DMS53 treated with DMSO at 0.1 percent for 48 hours (cell line): ENCODE measurements around the gene ZNF670.
A peak's percentile ranks its signal among the peaks of the same experiment; 100 is the strongest.
"Not testable (repeated sequence)": the region's sequence is repeated elsewhere in the genome, so short reads cannot be mapped to it uniquely, and the experiment has no call there.

Experiments
- DNase-seq: peaks from one replicate; lab custom pipeline; 2025; ENCODE audit not compliant: unreplicated experiment; lab: John Stamatoyannopoulos, UW

Gene ZNF670

DNA sequence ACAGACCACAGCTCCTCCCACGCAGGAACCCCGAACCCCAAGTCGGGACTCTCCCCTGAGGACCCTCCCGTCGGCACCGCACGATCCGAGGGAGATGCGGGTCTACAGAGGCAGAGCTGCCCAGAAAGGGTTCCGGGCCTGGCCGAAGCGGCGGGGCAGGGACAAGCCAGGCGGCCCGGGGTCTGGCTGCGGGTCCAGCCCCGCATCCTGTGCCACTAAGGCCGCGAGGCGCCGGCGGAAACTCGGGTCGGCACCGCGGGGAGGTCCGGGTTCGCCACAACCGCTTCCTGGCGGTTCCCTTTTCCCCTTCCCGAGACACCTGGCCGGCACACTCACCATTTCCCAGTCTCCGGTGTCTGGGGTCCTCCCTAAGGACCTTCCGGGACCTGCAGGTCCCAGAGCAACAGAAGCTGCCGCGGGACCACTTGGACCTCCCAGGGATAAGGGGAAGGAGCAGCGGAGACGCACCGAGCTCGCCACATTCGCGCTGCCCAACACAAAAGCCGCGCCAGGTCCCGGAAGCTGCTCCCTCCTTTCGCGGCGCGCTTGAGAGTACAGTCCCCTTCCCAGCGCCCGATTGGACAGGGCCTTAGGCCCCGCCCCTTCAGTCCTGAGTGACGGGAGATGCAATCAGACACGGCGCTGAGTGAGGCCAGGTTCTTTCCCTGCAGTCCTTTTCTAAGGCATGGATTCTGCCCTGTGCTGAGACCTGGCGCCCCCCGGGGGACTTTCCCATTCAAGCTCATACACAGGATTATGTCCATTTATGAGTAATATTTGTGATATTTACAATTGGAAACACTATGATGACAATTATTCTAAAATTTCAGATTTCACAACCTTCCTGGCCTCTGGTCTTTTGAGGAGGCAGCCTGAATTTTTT lies at the start of gene ZNF670:
Gene ZNF670 (minus strand): TSS at position 554 of the 883 bp plus-strand sequence. CDS start 215 bp downstream, at position 339.
- peak; percentile 91 for DNase-seq

DNA sequence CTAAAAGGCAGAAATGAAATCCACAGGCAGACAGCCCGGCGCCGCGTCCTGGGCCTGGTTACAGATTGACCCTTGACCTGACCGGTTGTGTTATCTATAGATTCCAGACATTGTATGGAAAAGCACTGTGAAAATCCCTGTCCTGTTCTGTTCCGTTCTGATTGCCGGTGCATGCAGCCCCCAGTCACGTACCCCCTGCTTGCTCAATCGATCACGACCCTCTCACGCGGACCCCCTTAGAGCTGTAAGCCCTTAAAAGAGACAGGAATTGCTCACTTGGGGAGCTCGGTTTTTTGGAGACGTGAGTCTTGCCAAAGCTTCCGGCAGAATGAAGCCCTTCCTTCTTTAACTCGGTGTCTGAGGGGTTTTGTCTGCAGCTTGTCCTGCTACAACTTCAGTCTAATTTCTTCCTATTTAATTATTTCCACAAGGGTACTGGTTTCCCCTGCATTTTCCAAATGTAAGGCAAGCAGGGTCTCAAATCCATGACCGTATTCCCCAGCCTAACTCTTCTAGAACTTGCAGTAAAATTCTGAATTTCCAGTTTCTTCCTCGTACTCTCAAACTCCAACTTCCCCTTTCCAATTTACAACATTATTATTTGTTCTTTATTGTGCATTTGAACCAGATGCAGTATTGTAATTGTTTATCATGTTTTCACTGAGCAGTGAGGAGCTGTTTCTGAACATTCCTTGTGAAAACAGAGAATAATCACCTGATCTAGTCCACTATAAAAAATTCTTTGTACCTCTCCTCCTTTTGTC lies 49.1 kb upstream of the ZNF670 start:
- not testable (repeated sequence) for DNase-seq

DNA sequence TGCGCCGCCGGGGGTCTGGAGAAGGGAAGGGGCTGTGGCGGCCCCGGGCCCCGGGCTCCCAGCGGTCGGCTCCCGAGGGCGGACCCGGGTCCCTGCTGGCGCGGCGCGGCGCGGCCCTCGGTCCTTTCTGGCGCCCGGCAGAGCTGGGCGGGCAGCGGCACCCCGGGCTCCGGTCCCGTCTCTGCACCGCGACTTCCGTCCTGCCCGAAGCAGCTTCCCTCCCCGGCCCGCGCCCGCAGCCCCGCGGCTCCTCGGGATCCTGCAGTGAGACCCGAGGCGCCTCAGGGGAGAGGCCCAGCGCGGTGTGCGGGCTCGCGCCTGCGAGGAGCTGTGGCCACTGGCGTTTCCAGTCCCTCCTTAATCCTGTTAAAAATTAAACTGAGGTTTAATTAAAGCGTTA lies 48.0 kb upstream of the ZNF670 start:
- DNase-seq: not testable (repeated sequence)

DNA sequence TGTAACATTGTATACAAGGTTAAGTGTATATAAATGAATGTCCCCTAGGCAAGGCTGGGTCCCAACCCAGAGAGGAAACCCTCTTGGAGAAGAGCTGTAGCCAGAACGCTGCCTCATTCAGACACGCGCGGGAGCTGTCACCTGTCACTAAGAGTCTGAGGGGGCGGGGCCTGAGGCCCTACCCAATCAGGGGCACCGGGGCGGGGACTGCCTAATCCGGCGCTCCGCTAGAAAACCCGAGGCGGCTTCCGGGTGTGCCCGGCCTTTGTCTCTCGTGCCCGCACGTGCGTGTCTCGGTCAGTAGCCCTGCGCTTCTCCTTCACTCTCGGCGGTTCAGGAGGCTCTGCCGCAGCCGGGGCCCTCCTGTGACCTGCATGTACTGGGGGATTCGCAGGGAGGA lies 47.6 kb upstream of the ZNF670 start:
- DNase-seq: not testable (repeated sequence)

- no peak for DNase-seq
These were observed 42.8 kb upstream of the ZNF670 start for GRCh38 chr1:247121382-247121781.

- not testable (repeated sequence) for DNase-seq
These were observed 41.7 kb upstream of the ZNF670 start for GRCh38 chr1:247120408-247120668.

DNA sequence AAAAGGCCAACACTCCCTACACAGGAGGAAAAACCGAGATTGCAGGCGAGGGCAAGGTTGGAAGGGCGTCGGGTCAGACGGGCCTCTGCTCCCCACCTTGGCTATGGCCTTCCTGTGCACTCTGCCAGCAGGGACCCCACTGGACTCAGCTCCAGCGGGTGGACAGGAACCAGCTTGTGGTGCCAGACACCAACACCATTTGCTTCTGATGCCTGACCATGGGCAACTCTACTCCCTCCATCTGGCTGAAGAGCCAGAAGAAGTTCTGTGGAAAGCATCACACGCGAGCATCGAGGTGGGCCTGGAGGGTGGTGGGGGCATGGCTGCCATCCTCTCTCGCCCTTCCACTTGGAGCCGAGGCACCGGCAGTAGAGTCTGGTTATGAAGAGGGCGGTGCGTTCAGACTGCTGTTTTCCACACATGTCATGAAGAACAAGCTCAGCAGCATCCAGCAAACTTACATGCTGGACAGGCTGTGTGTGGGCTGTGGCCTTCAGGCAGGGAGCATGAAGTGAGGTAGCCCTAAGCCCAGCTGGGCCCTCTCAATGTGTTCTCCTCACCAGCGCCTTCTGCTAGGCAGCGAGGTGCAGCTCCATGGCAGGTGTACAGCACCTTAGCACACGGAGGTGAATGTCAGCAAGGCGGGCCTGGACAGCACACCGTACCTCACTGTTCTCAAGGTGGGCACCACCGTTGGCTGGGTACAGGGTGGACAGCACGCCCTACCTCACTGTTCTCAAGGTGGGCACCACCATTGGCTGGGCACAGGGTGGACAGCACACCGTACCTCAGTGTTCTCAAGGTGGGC lies 41.2 kb upstream of the ZNF670 start:
- DNase-seq: no peak

DNA sequence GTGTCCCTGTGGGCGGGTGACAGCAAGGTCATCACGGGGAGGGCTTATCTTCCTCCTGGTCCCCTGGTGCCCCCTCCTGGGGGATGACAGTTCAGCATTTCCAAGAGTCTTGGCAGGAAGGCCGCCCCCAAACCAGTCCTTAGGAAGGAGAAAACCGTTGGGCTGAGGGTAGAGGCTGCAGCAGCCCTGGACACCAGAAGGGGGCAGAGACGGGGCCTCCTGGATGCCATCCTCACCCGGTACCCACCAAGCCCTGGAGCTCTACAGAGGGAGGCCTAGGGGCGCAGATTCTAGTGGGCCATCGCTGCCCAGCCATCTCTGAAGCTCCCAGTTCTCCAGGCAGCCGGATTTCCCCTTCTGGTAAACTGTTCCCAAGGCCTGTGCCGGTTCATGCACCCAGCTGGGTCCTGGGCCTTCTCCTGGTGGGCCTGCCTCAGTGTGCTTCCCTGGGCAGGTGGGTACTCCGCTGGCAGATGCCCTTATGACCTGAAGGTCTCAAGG lies 40.4 kb upstream of the ZNF670 start:
- peak; percentile 42 for DNase-seq

- no peak for DNase-seq
These were observed 36.9 kb upstream of the ZNF670 start for GRCh38 chr1:247115545-247115944.

- DNase-seq: no peak
These were observed 36.5 kb upstream of the ZNF670 start for GRCh38 chr1:247115141-247115510.

GRCh38 chr1:247114351-247115140 lies 35.9 kb upstream of the ZNF670 start:
- DNase-seq: no peak

DNA sequence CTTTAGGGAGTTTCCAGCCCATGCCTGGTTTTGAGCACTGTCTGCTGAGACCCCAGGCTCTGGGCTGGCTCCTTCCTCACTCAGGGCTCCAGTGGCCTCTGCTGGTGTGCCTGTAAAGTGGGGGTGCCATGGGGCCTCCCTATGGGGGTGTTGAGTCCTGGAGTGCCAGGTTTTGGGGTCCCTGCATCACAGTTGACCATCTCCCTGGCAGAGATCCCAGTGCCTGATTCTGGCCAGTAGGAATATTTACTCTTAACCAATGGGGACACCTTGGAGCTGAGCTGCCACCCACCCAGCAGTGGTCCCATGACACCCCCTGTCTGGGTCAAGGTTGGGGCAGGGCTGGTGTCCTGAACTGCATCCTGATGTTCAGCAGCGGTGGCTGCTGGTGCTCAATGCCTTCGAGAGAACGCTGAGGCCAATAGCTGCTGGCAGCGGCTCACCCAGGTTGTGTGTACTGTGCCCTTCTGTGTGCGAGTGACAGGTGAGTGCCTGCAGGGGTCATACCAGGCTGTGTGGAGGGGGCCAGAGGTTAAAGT lies 35.2 kb upstream of the ZNF670 start:
- DNase-seq: no peak

DNA sequence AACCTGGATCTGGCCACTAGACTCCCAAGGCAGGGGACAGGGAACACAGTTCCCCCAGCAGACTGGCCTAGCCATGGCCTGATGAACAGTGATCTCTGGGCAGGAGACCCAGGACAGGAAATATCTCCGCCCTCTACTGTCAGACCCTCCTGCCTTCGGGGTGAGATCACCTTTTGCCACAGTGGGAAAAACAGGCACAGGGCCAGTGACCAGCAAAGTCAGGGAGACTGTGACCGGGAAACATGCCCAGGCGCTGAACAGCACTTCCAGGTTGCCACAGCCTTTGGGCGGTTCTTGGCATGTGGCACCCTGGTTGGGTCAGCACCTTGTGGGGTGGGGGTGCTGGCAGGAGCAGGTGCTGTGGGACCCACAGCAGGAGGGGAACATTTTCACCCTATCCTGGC lies 34.5 kb upstream of the ZNF670 start:
- DNase-seq: no peak

DNA sequence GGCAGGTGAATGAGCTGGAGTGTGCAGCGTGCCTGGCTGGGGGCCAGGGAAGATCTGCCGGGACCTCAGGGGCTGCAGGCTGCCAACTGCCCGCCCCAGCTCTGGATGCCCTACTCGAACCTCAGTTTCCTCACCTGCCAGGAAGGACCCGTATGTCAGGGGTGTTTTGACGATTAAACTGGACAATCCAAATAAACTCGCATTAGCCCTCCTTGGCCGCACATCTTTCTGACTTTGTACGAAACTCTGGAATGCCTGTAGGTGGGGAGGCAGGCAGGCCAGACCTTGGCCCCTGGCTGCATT lies 33.8 kb upstream of the ZNF670 start:
- no peak for DNase-seq

GRCh38 chr1:247111700-247112478 lies 33.3 kb upstream of the ZNF670 start:
- DNase-seq: peak; percentile 48

- DNase-seq: no peak
These were observed 32.7 kb upstream of the ZNF670 start for GRCh38 chr1:247111259-247111699.

DNA sequence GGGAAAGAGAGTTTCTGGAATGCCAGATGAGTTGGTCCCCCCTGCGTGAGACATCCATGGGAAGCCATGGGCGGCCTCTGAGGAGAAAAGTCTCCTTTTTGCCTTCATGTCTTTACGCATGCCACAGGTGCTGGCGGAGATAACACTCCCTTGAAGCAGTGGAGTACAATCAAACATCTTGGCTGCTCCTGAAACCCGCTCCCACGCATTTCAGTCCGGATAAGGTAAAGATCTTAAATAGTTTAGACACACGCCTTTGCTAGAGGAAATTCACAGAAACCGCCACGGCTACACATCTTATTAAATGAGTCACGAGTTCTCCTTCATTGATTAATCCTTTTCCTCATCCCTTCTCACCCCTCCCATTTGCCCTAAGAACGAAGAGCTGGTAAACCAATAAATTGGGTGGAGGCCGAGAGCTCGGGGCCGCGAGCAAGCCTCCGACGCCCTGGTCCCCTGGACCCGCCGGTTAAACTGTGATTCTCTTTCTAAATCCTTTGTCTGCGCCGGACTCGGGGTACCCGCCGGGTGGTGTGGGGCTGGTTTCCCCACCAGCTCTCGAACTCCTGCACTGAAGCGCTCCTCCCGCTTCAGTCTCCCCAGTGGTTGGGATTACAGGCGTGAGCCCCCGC lies 32.1 kb upstream of the ZNF670 start:
- DNase-seq: no peak

- DNase-seq: no peak
These were observed 29.1 kb upstream of the ZNF670 start for GRCh38 chr1:247107694-247108093.

- DNase-seq: no peak
These were observed 27.4 kb upstream of the ZNF670 start for GRCh38 chr1:247105966-247106365.
